ENCODE data around the gene HDAC10.

HDAC10 gene

GRCh38 chr22:50255099-50255498, 4.0 kb upstream of the HDAC10 start:
- DNase-seq = no peak

- no peak for DNase-seq
Observed at GRCh38 chr22:50253941-50254340, 2.9 kb upstream of the HDAC10 start.

GRCh38 chr22:50253046-50253915, 2.2 kb upstream of the HDAC10 start:
- no peak for DNase-seq

- peak in 1 of 2 experiments; percentile 16 for DNase-seq
Observed at GRCh38 chr22:50252082-50253045, 1.3 kb upstream of the HDAC10 start.

- DNase-seq = no peak
Observed at GRCh38 chr22:50251477-50252081, 514 bp upstream of the HDAC10 start.

- no peak for DNase-seq
Observed at GRCh38 chr22:50250249-50250554, 863 bp downstream of the HDAC10 start.

- no peak for DNase-seq
Observed at GRCh38 chr22:50249341-50250248, 1.5 kb downstream of the HDAC10 start.

GRCh38 chr22:50248196-50249081, 2.6 kb downstream of the HDAC10 start:
- no peak for DNase-seq

- no peak for DNase-seq
Observed at GRCh38 chr22:50247748-50248147, 3.3 kb downstream of the HDAC10 start.

GRCh38 chr22:50246242-50247175, 4.6 kb downstream of the HDAC10 start:
- DNase-seq = no peak

- no peak for DNase-seq
Observed at GRCh38 chr22:50245214-50246072, 5.6 kb downstream of the HDAC10 start.

- peak; percentile 61 to 90 for DNase-seq
Observed at GRCh38 chr22:50244420-50245213, 6.4 kb downstream of the HDAC10 start, which contains the start of gene TUBGCP6. Gene TUBGCP6, minus strand, starts transcription at chr22:50245023. Its CDS starts 564 bp downstream, at chr22:50244459.

- no peak for DNase-seq
Observed at GRCh38 chr22:50243685-50244419, 7.2 kb downstream of the HDAC10 start.

GRCh38 chr22:50242406-50242949, 8.6 kb downstream of the HDAC10 start:
- DNase-seq = no peak

- DNase-seq = no peak
Observed at GRCh38 chr22:50238755-50239154, 12.3 kb downstream of the HDAC10 start.

GRCh38 chr22:50236731-50237409, 14.2 kb downstream of the HDAC10 start:
- peak in 1 of 2 experiments; percentile 12 for DNase-seq
